GM12875 (cell line): ENCODE measurements around the gene SOX21.
"Not testable (repeated sequence)": the region's sequence is repeated elsewhere in the genome, so short reads cannot be mapped to it uniquely, and the experiment has no call there.

ENCODE experiments used
- H3K4me3 ChIP-seq: one replicate; pipeline ENCODE4 v1.5.1; 2011; ENCODE audit warnings: low read depth, low read length, control low read depth
- TF ChIP-seq, protein P1 (sequence below): IDR thresholded peaks from 2 replicates; pipeline ENCODE4 v1.5.1; 2011; ENCODE audit warnings: low read depth, mild to moderate bottlenecking, control low read depth, inconsistent platforms, low read length, moderate library complexity, borderline replicate concordance; ENCODE audit not compliant: insufficient read depth

SOX21 gene

DNA sequence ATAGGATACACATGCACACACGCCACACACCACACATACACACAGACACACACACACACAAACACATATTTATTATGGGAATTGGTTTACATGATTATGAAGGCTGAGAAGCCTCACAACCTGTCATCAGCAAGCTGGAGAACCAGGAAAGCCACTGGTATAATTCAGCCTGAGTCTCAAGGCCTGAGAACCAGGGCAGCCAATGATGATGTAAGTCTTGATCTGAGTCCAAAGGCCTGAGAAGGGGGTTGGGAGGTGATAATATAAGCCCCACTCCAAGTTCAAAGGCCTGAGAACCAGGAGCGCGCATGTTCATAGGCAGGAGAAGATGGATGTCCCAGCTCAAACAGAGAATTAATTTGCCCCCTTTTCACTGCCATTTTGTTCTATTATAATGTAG is 18.7 kb upstream of the SOX21 start:
- no peak overlapping the region for H3K4me3 ChIP-seq
- TF ChIP-seq, protein P1, sequence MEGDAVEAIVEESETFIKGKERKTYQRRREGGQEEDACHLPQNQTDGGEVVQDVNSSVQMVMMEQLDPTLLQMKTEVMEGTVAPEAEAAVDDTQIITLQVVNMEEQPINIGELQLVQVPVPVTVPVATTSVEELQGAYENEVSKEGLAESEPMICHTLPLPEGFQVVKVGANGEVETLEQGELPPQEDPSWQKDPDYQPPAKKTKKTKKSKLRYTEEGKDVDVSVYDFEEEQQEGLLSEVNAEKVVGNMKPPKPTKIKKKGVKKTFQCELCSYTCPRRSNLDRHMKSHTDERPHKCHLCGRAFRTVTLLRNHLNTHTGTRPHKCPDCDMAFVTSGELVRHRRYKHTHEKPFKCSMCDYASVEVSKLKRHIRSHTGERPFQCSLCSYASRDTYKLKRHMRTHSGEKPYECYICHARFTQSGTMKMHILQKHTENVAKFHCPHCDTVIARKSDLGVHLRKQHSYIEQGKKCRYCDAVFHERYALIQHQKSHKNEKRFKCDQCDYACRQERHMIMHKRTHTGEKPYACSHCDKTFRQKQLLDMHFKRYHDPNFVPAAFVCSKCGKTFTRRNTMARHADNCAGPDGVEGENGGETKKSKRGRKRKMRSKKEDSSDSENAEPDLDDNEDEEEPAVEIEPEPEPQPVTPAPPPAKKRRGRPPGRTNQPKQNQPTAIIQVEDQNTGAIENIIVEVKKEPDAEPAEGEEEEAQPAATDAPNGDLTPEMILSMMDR, result no peak

DNA sequence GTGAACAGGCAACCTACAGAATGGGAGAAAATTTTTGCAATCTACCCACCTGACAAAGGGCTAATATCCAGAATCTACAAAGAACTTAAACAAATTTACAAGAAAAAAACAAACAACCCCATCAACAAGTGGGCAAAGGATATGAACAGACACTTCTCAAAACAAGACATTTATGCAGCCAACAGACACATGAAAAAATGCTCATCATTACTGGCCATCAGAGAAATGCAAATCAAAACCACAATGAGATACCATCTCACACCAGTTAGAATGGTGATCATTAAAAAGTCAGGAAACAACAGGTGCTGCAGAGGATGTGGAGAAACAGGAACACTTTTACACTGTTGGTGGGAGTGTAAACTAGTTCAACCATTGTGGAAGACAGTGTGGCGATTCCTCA is 17.6 kb upstream of the SOX21 start:
- not testable (repeated sequence) for H3K4me3 ChIP-seq

- H3K4me3 ChIP-seq, result no peak overlapping the region
- TF ChIP-seq, protein P1, result no peak
Observed at GRCh38 chr13:94726425-94726824, 14.1 kb upstream of the SOX21 start.

DNA sequence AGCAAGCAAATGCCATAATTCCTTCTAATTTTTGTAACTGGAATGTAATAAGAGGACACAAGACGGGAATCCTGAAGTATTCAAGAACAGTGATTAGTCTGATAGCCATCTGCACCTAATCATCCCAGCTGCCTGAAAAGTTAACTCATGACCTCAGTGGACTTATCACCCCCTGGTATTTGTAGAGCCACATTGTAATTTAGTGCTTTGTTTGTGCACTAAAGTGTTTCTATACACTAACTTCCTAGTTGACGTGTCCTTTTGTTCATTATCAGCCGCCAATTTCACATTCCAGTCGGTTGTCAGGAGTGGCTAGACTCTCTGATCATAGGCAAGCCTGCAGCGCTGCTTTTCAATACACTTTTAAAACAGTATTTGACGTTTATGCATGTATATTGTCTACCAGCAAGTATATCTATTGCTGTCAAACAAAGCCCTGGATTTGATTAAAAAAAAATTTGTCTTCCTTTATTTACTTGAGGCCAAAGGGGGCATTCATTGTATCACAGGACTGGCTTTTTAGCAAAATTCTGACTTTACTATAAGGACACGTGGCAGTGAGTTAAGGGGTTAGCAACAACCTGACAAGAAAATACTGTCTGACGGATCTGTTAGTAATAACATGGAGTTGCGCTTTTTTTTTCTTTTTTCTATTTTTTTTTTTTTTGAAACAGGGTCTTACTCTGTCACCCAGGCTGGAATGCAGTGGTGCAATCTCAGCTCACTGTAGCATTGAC is 10.4 kb upstream of the SOX21 start:
- TF ChIP-seq, protein P1, result no peak

GRCh38 chr13:94718697-94719096 is 6.4 kb upstream of the SOX21 start:
- H3K4me3 ChIP-seq, result not testable (repeated sequence)

More for the DNA sequence above, 10.4 kb upstream of the SOX21 start:
- no peak overlapping the region for H3K4me3 ChIP-seq

DNA sequence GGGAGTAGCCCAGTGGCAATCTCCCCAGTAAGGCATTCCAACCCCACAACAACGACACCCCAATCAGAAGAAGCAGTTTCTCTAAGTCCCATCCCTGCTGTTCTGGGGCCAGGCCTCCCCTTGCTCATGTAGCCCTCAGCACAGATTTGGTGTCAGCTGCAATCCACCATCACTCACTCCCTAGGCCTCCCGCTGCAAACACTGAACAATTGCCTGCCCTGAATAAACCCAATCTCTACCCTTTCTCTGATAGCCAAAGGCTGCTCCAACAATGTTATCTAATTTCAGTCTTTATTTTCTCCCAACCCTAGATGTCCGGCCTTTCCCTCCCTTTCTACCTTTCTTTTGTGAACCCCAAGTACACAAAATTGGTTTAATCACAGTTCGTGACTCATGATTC is 5.6 kb upstream of the SOX21 start:
- no peak overlapping the region for H3K4me3 ChIP-seq
- TF ChIP-seq, protein P1, result no peak

- TF ChIP-seq, protein P1, result 0 out of 2 replicates have a peak, but pooled peaks have one; percentile 3
- no peak overlapping the region for H3K4me3 ChIP-seq
Observed at GRCh38 chr13:94716016-94716415, 3.7 kb upstream of the SOX21 start.

GRCh38 chr13:94713561-94714182 is 1.3 kb upstream of the SOX21 start:
- H3K4me3 ChIP-seq, result no peak overlapping the region
- TF ChIP-seq, protein P1, result no peak
